ENCODE data around the gene C18orf63.
"Not testable (repeated sequence)": the region's sequence is repeated elsewhere in the genome, so short reads cannot be mapped to it uniquely, and the experiment has no call there.

The C18orf63 gene

DNA sequence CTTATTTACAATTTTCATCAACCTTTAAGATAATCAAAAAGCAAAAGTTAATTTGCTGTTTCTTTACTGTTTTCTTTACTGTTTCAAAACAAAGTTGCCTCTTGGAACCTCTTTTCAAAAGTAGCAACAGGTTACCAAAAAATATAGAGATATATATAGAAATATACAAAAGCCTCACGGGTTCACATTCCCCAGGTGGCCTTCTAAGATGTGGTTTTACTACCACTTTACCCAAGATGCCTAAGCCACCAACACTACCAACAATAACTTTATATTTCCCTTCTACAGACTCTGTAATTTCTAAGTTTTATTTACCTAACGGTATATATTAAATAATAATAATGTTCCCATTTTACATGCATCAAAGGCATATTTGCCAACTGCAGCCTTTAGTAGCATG is 28.8 kb upstream of the C18orf63 start:
- no peak for DNase-seq

GRCh38 chr18:74288041-74288440 is 27.6 kb upstream of the C18orf63 start:
- DNase-seq: no peak

- DNase-seq: no peak
Observed at GRCh38 chr18:74288730-74289129, 26.9 kb upstream of the C18orf63 start.

DNA sequence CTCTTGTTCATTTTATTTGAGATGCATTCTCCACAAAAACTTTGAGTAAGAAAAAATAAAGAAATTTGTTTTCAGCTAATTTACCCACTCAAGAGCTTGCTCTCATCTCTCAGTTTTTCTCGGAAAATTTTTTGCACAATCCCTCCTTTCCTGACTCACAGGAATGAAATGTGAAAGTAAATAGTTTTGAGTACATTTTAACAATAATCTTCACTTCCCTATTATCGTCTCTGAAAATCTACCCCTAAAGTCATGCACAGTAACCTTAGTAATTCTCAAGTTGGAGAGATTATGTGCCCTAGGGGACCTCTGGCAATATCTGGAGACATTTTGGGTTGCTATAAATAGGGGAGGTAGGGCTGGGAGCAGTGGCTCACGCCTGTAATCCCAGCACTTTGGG is 26.5 kb upstream of the C18orf63 start:
- DNase-seq: no peak

- no peak for DNase-seq
Observed at GRCh38 chr18:74290021-74290420, 25.6 kb upstream of the C18orf63 start.

DNA sequence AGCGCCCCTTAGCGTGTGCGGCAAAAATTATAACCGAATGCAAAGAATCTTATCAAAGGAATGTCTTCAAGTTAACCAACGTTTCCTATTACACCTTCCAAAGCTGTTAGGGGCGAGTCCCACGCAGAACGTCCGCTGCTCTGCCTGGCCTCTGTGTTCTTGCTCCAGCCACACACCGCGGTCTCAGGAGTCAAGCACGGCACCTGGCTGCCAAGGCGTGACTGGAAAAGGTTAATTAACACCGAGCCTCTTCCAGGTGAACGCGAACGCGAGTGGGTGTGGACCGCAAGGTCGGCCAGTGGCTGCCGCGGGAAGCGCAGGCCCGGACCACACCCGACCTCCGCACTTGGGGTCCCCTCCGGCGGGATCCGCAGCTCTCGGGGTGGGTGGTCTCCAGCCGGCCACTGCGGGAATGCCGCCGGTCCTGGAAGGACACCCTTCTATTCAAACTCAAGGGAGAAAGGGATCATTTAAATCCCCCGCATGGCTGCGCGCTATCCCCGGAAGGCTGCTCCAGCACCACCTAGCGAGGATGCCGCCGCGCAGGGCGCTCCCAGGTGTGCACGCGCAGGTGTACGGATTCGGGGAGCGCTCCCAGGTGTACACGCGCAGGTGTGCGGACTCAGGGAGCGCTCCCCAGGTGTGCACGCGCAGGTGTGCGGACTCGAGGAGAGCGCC is 24.7 kb upstream of the C18orf63 start:
- no peak for DNase-seq

DNA sequence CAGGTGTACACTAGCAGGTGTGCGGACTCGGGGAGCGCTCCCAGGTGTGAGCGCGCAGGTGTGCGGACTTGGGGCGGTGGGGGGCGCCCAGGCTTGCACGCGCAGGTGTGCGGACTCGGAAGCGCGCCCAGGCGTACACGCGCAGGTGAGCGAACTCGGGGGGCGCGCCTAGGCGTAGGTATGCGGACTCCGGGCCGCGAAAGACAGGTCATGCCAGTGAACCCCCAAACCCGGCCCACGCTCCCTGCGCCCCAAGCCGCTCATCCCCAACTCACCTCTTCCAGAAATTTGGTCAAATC is 24.2 kb upstream of the C18orf63 start:
- no peak for DNase-seq

- peak; percentile 88 for DNase-seq
Observed at GRCh38 chr18:74291771-74292540, 23.7 kb upstream of the C18orf63 start, which contains the start of gene CYB5A. Gene CYB5A, minus strand, starts transcription at chr18:74291963. Its CDS starts 88 bp downstream, at chr18:74291875.

GRCh38 chr18:74292541-74292858 is 23.1 kb upstream of the C18orf63 start:
- no peak for DNase-seq

GRCh38 chr18:74292982-74293381 is 22.7 kb upstream of the C18orf63 start:
- not testable (repeated sequence) for DNase-seq

GRCh38 chr18:74294526-74294925 is 21.1 kb upstream of the C18orf63 start:
- DNase-seq: no peak

DNA sequence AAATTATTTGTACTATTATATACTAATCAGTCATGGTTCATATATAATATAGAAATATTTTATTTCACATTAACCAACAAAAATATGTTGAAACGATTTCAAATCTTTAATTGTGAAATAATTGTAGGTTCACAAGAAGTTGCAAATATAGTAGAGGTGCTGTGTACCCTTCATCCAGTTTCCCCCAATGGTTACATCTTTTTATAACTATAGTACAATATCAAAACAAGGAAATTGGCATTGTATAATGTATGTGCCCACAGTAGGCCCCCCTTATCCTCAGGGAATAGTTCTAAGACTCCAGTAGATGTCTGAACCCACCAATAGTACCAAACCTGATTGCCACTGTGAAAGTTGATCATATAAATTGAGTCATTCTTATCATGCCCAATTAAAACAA is 16.5 kb upstream of the C18orf63 start:
- DNase-seq: no peak

DNA sequence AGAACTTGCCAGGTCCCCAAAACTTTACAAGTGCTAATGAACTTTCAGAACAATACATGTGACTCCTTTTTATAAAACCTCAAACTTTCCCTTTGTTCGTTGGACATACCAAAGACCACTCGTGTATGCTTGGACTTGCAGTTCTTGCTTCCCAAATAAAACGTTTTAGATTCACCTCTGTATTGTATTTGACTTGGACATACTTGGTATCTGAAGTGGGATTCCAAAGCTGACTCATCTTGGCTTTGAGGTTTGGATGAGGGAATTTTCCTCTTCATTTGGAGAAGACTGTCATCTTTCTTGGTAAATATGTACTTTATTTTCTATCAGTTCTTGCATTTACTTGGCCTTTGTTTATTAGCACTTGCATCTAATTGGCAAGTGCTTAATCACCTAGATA is 15.9 kb upstream of the C18orf63 start:
- DNase-seq: no peak

- DNase-seq: no peak
Observed at GRCh38 chr18:74303306-74303705, 12.3 kb upstream of the C18orf63 start.

GRCh38 chr18:74303936-74304335 is 11.7 kb upstream of the C18orf63 start:
- DNase-seq: no peak

GRCh38 chr18:74310411-74310810 is 5.2 kb upstream of the C18orf63 start:
- DNase-seq: no peak

DNA sequence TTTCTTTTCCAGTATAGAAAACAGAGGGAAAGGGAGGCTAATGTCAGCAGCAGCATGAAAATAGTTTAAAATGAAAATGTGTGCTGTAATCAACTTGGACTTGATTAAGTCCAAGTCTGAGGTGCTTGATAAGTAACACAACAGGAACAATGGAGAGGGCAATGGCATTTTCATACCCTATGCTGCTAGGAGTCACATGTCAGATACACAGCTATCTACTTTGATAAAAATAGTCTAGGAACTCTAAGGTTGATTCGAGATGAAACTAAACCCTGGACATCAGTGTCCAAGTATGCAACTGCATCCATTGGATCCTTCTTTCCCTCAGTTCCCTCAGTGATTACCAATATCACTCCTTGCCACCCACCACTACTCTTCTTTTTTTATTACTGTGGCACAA is 4.6 kb upstream of the C18orf63 start:
- no peak for DNase-seq

DNA sequence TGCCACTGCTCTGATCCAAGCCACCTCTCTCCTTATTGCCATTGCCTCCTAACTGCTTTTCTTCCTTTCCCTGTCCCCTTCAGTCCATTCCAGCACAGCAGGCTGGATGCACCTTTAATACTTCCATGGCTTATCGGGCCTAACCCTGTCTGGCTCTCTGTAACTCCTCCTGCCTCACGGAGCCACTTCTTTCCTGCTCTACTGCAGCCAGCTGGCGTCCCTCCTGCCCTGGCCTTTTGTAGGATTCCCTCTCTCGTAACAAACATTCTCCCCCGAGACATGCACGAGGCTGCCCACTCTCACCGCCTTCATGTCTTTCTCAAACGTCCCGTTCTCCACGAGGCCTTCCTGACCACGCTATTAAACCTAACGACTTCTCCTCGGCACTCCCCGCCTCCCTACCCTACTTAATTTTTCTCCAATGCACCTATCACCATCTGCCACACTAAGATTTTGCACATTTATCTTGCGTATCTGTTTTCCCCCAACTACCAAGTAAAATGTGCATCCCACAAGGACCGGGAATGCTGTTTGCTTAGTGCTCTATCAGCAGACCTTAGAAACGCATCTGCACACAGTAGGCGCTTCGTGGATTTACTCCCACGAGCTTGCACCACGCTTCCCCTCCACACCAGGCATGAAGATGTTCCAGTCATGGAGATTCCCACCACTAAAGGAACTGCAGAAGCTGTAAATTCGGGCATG is 728 bp upstream of the C18orf63 start:
- DNase-seq: no peak

DNA sequence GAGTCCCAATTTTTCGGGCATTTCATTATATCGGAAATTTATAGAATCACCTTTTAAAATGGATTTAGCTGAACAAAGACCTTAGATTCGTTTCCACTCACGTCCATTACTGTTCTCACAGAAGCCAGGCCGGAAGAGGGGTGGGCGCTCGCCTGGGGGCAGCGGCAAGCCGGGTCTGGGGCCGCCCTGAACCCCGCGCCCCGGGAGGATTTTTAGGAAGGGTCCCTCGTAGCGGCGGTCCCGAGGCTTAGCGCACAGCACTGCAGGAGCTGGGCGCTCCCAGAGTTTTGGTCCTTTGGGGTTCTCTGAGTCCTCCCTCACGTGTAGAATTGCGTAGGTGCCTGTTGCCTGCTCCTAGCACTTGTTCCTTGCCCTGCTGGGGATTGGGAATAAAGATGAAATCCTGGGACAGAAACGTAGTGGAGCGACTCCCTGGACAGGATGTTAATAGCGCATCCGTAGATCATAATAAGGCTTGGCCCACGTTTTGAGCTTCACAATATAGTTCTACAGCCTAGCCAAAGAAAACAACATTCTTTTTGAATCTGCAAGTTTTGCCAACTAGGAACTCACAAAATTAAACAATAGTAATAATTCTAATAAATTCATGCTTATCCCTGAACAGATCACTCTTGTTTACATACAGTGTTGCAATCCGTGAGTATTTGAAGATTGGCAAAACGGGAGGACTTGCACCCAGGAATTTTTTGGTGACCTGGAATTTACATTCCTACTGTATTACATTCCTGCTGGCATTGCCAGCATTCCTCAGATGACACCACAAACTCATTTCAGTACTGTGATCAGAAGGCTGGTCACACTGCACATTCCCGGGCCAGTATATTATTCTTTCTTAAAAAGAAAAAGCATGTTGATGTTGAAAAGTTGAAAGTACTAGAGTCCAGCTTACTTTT is 875 bp downstream of the C18orf63 start:
- no peak for DNase-seq

DNA sequence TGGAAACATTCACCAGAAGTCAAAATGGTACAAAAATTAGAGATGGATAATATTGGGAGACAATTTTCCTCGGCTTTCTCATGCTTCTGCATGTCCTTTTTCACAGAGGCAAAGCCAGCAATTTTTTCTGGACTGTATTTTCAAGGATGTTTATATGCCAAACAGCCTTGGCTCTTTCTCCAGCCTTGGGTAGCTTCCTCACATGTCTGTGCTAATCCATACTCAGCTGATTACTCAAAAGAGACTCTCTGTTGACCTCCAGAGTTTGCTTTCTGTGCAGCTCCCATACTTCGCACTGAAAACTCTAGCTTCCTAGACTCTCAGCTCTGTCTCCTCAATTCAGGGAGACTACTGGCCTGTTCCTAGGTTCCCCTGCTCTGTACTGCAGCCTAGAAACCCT is 10.6 kb downstream of the C18orf63 start:
- DNase-seq: no peak

GRCh38 chr18:74326791-74327190 is 11.2 kb downstream of the C18orf63 start:
- not testable (repeated sequence) for DNase-seq

- DNase-seq: no peak
Observed at GRCh38 chr18:74328206-74328605, 12.6 kb downstream of the C18orf63 start.

GRCh38 chr18:74329688-74330205 is 14.1 kb downstream of the C18orf63 start:
- no peak for DNase-seq
